Gastroesophageal sphincter (tissue), 4 donors: ENCODE measurements around the gene ZNF723. TPM values are rescaled to one million over a fixed set of nuclear protein-coding genes. Genes with fewer than 3 reads are reported as not detected.

Source experiments
- ATAC-seq: fragments of 150-250 bp; one replicate; pipeline ENCODE4 v1.9.1; 2016; ENCODE audit warnings: mild to moderate bottlenecking, moderate library complexity
- H3K27ac ChIP-seq, 4 donors: fragments of 200-600 bp; sonication (generic) in 3 of 4; 1 replicate in 3 of 4; 2 replicates in 1 of 4; pipeline ENCODE4 v1.5.1; 2016 to 2019
- H3K27me3 ChIP-seq: fragments of 200-600 bp; sonication (generic); one replicate; pipeline ENCODE4 v1.5.1; 2019
- H3K36me3 ChIP-seq, 2 donors: fragments of 200-600 bp; sonication (generic); one replicate each; pipeline ENCODE4 v1.5.1; 2019; ENCODE audit warnings: control low read depth in 1 of 2
- H3K4me1 ChIP-seq, 3 donors: fragments of 200-600 bp; sonication (generic); 1 replicate in 2 of 3; 2 replicates in 1 of 3; pipeline ENCODE4 v1.5.1; 2016 to 2019; ENCODE audit warnings: control low read depth in 2 of 3
- H3K4me3 ChIP-seq, 2 donors: fragments of 200-600 bp; sonication (generic); one replicate each; pipeline ENCODE4 v1.5.1; 2019; ENCODE audit warnings: mild to moderate bottlenecking in 1 of 2, moderate library complexity in 1 of 2
- H3K9me3 ChIP-seq, 3 donors: fragments of 200-600 bp; sonication (generic); one replicate each; pipeline ENCODE4 v1.5.1; 2017 to 2019; ENCODE audit warnings: control low read depth in 2 of 3
- EP300 ChIP-seq: sonication (generic); formaldehyde crosslinking; IDR thresholded peaks from one replicate; pipeline ENCODE4 v1.6.1; 2017; ENCODE audit warnings: antibody characterized with exemption, mild to moderate bottlenecking
- POLR2A ChIP-seq, 2 donors: fragments of 450-650 bp; IDR thresholded peaks; one replicate each; pipeline ENCODE4 v1.6.1; 2017; ENCODE audit warnings: antibody characterized with exemption in 2 of 2, mild to moderate bottlenecking in 2 of 2, moderate library complexity in 1 of 2
- POLR2AphosphoS5 ChIP-seq: sonication (generic); formaldehyde crosslinking; IDR thresholded peaks from one replicate; pipeline ENCODE4 v1.6.1; 2017; ENCODE audit warnings: antibody characterized with exemption
- WGBS, 2 donors: methylation state at CpG; one replicate each; pipeline ENCODE4 v1.1.5; 2018; ENCODE audit warnings: low coverage in 1 of 2; 5-methylcytosine and 5-hydroxymethylcytosine counted together
- small RNA-seq, 4 donors: library from RNA; depleted of rRNA; stranded (forward); fragments of <200 nt; gene quantifications; one replicate each; pipeline ENCODE3, GENCODE V24; 2016
- total RNA-seq, 4 donors: library from RNA; depleted of rRNA; stranded (reverse); fragments of >200 nt; gene quantifications; one replicate each; pipeline ENCODE4 v1.1.0, GENCODE V29; 2016
- TF ChIP-seq, protein P1 (sequence below), 4 experiments: fragments of 200-600 bp in 2 of 4; fragments of 450-650 bp in 2 of 4; sonication (generic) in 1 of 4; IDR thresholded peaks; one replicate each; pipeline ENCODE4 v1.5.1; 2017 to 2019; ENCODE audit warnings: antibody characterized with exemption in 4 of 4, mild to moderate bottlenecking in 2 of 4, moderate library complexity in 2 of 4

ZNF723 gene
- total RNA-seq, 4 donors from 2014 or later: not detected

- H3K4me1 ChIP-seq: no peaks in the 10 kb centered on the region
- H3K36me3 ChIP-seq: no peaks in the 10 kb centered on the region
- H3K4me3 ChIP-seq: no peak overlapping the region
- no peaks in the 10 kb centered on the region for H3K27me3 ChIP-seq
- peaks cover 0 to 41% (median 0%) of the 10 kb centered on the region in 3 donors for H3K9me3 ChIP-seq
- WGBS, 2 donors: 97 to 100% methylated on average over 4 to 12 of the region's 47 CpGs
- ATAC-seq: no peak
- no peak overlapping the region for H3K27ac ChIP-seq
- TF ChIP-seq POLR2A (IDR thresholded peaks at IDR 0.05) (no peak), EP300 (no peak), POLR2AphosphoS5 (no peak)
- TF ChIP-seq, protein P1, sequence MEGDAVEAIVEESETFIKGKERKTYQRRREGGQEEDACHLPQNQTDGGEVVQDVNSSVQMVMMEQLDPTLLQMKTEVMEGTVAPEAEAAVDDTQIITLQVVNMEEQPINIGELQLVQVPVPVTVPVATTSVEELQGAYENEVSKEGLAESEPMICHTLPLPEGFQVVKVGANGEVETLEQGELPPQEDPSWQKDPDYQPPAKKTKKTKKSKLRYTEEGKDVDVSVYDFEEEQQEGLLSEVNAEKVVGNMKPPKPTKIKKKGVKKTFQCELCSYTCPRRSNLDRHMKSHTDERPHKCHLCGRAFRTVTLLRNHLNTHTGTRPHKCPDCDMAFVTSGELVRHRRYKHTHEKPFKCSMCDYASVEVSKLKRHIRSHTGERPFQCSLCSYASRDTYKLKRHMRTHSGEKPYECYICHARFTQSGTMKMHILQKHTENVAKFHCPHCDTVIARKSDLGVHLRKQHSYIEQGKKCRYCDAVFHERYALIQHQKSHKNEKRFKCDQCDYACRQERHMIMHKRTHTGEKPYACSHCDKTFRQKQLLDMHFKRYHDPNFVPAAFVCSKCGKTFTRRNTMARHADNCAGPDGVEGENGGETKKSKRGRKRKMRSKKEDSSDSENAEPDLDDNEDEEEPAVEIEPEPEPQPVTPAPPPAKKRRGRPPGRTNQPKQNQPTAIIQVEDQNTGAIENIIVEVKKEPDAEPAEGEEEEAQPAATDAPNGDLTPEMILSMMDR (IDR thresholded peaks at IDR 0.05): no peak
Measured at GRCh38 chr19:22901431-22902130, 69.5 kb downstream of the ZNF723 start.

Small RNAs within 50 kb of the gene (small RNA-seq; reads per million reads assigned to genes)
- gene VN1R88P: 0 reads per million in 4 donors

Other genes starting within 250 kb of the ZNF723 start
- under 1 TPM; 0.05 to 0.42 (median 0.21) TPM for gene ZNF492, start 198.0 kb upstream of the ZNF723 start, total RNA-seq
- gene ZNF99, start 48.1 kb upstream of the ZNF723 start, total RNA-seq: under 1 TPM in 3 of 4 donors, not detected in 1; under 0.01 to 0.27 (median 0.02) TPM
- 10 to 100 TPM in 1 of 4 donors, 1 to 10 TPM in 3; 2.6 to 10.6 (median 4.6) TPM for gene ZNF728, start 170.9 kb downstream of the ZNF723 start, total RNA-seq